WI38 (cell line): ENCODE results near the gene TGFBR3.

Source experiments
- H3K4me3 ChIP-seq: 2 replicates; pipeline ENCODE4 v1.5.1; 2011; ENCODE audit warnings: low read depth, mild to moderate bottlenecking, control low read depth, low read length
- CTCF ChIP-seq: IDR thresholded peaks from 2 replicates; pipeline ENCODE4 v1.5.1; 2012; ENCODE audit warnings: low read depth, mild to moderate bottlenecking, control low read depth, low read length

TGFBR3 gene

DNA sequence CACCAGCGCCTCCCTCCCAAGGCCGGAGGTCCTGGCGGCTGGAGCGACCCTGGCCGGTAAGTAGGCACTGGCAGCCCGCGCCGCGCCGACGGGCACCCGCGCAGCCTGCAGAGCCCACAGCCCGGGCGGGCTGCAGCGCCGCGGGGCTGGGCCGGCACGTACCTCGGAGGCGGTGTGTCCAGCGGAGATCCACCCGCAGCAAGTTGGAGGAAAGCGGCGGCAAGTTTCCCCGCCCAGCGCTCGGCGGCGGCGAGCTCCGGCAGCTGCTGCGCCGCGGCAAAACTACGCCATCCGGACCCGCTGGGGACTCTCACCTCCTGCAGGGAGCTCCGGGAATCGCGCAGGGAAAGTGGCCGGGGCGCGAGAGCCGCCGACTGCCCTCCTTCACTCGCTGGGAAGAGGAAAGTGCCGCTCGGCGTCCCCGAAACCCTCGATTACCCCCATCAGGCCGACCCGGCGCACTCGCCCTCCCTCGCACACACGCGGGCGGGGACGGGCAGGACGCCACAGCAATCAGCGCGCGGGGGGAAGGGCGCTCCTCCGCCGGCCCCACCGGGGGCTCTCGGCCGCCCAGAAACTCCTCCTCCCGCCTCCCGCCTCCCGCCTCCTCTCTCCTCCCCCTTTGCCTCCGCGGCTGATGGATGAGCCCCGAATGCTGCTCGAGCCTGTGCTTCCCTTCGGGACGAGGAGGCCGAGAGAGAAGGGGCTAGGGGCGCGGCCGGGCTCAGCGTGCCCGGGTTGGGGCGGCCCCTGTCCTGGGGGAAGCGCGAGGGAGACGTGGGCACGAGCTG, at the start of gene TGFBR3:
Gene TGFBR3 (minus strand): TSS at position 436 of the 791 bp plus-strand sequence. CDS start 24,620 bp downstream, outside the sequence.
- TF ChIP-seq CTCF, result peak; percentile 50
- peak within 1 kb of the TSS; percentile 90 for H3K4me3 ChIP-seq

GRCh38 chr1:91929250-91929649, 43.3 kb upstream of the TGFBR3 start:
- no peak for TF ChIP-seq CTCF
- no peak overlapping the region for H3K4me3 ChIP-seq

DNA sequence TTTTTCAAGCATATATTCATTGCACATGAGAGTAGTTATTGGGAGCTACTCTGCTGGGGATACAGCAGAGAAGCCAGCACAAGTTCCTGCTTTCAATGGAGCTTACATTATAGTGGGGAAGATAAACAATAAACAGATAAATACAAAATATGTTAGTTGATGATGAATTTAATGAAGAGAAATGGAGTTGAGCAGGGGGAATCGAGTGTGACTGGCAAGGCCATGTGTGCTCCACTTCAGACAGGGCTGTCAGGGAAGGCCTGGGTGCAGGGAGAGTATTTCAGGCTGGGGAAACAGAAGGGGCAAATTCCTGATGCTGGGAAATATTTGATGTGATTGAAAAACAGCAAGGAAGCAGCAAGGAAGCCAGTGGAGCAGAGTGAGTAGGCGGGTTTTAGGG, 42.1 kb upstream of the TGFBR3 start:
- TF ChIP-seq CTCF, result no peak
- H3K4me3 ChIP-seq, result no peak overlapping the region

- no peak for TF ChIP-seq CTCF
- no peak overlapping the region for H3K4me3 ChIP-seq
Observed at GRCh38 chr1:91925644-91926435, 39.9 kb upstream of the TGFBR3 start.

- H3K4me3 ChIP-seq, result no peak overlapping the region
- no peak for TF ChIP-seq CTCF
Observed at GRCh38 chr1:91924146-91924545, 38.2 kb upstream of the TGFBR3 start.

- H3K4me3 ChIP-seq, result no peak overlapping the region
- no peak for TF ChIP-seq CTCF
Observed at GRCh38 chr1:91919962-91920361, 34.0 kb upstream of the TGFBR3 start.
